IPS-18c (cell line): ENCODE measurements around the gene SLC25A26.

ENCODE experiments used
- H3K4me3 ChIP-seq: 2 replicates; pipeline ENCODE4 v1.7.0; 2013; ENCODE audit warnings: low read depth, mild to moderate bottlenecking, low read length, moderate library complexity; ENCODE audit not compliant: insufficient read depth
- H3K9me3 ChIP-seq: one replicate; pipeline ENCODE4 v1.6.1; 2013; ENCODE audit warnings: mild to moderate bottlenecking, low read length, moderate library complexity; ENCODE audit not compliant: control insufficient read depth, insufficient read depth

SLC25A26 gene

DNA sequence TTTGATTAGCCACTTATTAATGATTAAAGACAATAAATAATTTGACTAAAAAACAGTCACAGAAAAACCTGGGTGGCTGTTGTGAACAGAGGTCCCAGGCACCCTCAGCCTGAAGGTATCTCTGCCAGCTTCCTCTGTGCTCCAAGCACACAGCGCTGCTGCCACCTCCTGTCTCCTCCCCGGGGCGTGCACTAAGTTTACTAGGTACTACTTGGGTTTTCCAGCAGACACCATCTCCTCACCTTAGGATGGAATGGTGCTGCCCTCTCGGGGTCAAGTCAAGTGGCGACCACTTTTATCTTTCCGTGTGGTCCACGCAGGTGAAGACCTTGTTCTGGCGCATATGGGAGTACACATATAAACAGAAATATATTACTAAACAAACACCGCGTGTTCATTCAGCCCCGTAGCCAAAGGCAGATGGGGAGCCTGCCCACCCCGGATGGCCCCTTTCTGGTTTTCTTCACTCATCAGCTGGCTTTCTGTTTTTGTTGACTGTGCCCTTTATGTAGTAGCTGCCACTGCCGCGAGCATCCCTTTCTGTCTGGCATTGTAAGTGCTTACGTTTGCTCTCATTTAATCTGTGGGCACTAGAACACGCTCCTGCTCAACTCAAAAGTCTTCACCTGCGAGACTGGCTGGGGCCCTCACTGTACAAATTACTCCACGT is 152.0 kb downstream of the SLC25A26 start:
- H3K9me3 ChIP-seq = no peaks in the 10 kb centered on the region
- H3K4me3 ChIP-seq = no peak overlapping the region

DNA sequence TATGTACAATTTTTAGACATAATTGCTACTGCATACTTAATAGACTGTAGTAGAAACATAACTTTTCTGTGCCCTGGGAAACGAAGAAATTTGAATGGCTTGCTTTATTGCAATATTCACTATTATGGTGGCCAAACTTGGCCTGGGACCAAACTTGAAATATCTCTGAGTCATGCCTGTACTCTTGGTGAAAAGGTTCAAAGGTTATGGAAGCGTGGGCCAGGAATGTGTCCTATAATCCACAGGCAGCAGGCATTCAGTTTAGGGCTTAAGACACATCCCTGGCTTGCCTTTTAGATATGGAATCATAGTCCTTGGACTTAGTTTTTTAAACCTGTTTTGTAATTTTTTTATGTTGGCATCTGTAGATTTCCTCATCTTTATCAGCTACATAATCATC is 155.8 kb downstream of the SLC25A26 start:
- Histone ChIP-seq H3K9me3 (no peaks in the 10 kb centered on the region), H3K4me3 (no peak overlapping the region)

DNA sequence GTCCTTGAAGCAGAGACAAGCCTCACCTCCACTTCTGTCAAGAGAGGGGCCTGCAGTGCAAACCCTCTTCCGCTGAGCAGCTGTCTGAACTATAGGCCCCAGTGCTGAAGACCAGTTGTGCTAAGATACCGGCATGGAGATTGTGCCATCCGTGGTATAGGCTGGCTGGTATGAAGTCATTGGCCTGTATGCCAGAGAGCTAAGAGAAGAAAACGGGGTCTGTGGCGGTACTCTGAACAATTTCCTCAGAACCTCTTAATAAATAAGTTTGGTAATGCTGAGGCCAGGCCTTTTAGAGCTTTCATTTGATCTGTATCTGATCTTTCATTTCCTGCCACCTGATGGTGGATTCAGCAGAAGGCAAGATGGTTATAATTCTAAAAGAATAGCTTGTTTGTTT is 157.0 kb downstream of the SLC25A26 start:
- H3K9me3 ChIP-seq = no peaks in the 10 kb centered on the region
- no peak overlapping the region for H3K4me3 ChIP-seq

DNA sequence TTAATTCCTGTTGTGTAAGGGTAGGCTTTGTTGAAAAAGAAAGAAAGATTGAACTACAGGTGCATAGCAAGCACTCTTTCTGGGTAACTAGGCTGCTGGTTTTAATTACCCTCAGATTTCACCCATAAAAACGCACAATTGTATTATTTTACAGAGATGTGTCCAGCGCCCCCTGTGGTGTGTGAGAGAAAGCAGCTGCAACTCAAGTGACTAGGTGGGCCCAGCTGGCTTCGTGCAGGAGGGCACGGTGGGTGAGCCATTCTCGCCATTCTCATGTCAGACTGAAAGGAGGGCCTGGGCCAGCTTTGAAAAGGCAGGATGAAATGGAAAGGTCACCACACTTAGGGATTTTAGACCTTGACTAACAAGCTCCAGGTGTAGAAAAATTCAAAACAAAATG is 157.5 kb downstream of the SLC25A26 start:
- no peaks in the 10 kb centered on the region for H3K9me3 ChIP-seq

DNA sequence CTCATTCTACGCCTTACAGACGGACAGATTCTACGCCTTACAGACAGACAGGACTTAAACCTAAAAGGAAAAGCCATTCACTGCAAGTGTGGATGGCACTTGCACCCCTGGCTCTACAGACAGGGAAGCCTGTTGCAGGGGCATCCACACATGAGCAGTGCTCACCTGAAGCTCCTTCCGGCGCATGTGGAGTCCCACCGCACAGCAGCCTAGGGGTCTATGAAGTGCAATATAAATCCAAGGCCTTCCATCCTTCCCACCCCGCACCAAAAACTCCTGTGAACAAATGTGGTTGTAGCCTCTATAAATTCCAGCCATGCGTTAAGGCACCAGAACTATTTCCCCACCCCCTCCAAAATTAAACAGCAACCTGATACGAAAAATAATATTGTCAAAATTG is 158.8 kb downstream of the SLC25A26 start:
- H3K4me3 ChIP-seq = no peak overlapping the region
- no peaks in the 10 kb centered on the region for H3K9me3 ChIP-seq

More for the DNA sequence above, 157.5 kb downstream of the SLC25A26 start:
- H3K4me3 ChIP-seq = no peak overlapping the region

DNA sequence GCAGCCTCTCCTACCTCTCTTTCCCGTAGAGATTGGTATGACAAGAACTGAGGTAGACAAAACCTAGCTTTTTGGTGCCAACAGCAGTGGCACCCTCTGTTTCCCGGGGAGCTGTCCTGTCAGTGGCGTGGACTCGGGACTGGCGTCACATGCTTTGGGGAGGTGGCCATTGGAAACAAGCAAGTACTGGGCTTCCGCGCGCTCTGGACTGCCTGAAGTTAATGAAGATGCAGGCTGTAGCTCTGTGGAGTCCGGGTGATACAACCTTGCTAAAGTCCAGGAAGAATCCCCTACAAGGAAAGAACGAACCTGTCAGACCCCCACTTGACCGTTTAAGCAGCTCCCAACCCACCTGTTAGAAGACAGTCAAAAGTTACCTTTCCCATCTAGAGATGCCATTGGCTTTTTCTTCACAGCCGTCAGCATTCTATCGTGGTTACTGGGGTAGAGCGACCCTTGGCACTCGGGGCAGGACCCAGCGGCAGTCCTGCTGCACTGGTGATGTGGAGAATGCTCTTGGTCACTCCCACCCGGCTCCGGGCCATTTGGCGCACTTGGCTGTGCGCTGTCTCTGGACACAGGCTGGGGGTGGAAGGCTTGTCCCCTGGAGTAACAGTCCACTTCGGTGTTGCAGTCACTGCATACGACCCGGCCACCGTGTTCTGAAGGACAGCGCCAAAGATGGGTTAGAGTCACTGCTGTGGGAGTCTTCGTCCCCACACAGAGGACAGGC is 159.6 kb downstream of the SLC25A26 start:
- Histone ChIP-seq H3K9me3 (no peaks in the 10 kb centered on the region), H3K4me3 (no peak overlapping the region)

DNA sequence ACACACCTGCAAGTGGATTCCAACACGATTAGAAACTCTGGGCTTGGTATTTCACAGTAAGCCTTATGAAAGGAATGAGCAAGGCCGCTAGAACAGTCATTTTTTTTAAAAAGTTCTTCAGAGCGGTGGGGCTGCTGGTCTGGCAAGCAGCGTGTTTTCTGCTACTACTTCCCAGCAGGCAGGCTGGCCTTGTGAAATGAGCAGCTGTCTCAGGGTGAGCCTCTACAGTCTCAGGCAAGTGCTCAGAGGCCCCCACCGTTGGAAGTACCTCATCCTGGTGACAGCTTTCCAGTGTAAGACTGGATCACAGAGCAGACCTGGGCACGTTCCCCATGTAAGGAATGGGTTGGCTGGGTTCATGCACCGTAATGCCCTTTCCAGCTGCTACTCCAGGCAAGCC is 160.8 kb downstream of the SLC25A26 start:
- Histone ChIP-seq H3K9me3 (no peaks in the 10 kb centered on the region), H3K4me3 (no peak overlapping the region)

DNA sequence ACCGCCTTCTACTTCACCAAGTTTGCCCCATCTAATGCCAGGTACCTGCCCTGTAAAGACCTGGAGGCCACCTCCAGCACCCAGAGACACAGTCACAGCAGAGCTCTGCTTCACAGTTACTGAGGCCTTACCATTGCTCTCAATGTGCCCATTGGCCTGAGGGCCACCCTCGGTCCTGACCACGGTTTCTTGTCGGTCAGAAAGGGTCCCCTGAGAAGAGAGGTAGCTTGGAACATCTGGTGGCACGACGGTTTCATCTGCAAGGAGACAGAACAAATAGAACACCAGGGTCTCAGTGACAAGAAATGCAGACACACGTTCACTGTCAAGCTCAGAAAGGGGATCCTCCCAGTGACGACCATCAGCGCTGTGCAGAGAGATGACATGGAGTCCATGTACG is 161.3 kb downstream of the SLC25A26 start:
- Histone ChIP-seq H3K4me3 (no peak overlapping the region), H3K9me3 (no peaks in the 10 kb centered on the region)

DNA sequence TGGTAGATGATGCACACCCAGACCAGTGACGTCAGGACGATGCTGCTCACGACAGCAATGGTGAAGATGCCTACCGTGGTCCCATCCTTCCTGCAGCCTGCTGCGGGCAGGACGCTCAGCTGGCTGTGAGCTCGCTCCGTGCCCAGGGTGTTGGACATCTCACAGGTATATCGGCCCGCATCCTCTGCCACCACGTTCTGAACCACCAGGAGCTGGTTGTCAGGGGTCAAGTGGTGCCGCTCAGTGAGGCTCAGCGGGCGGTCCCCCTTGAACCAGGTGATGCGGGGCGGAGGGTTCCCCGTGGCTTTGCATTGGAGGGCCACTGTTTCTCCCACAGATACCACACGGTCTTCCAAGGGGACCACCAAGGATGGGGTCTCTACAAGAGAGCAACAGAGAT is 162.2 kb downstream of the SLC25A26 start:
- no peaks in the 10 kb centered on the region for H3K9me3 ChIP-seq
- H3K4me3 ChIP-seq = no peak overlapping the region

DNA sequence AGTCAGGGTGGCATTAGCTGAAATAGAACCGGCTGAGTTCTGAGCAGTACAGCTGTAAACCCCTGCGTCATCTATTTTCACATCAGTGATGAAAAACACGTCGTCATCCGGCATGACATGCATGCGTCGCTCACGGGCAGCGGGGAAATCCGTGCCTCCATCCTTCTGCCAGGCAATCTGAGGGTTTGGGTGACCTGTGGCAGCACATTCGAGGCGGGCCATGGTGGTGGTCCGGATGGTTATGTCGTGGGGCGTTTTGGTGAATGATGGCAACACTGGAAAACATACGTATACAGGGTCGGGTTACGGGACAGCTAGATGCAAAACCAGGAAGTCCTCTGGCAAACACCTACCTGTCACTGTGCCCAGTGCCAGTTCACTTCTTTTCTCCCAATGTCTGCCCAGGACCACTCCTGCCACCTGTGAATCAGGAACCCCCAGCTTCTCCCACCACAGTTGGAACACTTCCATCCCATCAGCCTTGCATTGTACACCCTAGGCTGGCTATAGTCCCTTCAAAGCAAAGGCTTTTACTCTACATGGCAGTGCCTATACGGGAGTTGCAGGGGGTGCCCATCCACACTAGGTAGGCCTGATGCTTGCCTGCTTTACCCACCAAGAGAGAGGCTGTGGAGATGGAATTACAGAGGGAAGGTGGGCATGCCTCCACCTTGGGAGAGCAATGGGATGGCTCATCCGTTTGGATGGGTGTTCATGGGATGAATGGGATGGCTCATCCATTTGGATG is 163.4 kb downstream of the SLC25A26 start:
- Histone ChIP-seq H3K9me3 (no peaks in the 10 kb centered on the region), H3K4me3 (no peak overlapping the region)

DNA sequence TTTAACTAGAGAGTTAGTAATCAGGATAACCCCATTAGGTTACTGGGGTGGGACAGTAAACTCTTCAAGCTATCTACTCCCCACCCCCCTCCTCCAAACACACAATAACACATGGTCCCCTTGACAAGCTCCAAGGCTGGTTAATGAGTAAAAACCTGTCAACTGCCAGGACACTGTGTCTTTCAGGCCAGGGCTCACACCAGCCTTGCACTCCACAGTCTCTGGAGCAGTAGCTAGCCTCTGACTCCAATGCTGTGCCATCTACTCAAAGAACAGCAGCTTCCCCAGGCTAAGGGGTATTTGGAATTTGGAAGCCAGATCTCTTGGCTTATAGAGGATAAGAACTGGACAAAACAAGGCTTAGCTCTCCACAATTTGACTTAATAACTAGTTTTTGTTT is 164.3 kb downstream of the SLC25A26 start:
- no peak overlapping the region for H3K4me3 ChIP-seq
- no peaks in the 10 kb centered on the region for H3K9me3 ChIP-seq

DNA sequence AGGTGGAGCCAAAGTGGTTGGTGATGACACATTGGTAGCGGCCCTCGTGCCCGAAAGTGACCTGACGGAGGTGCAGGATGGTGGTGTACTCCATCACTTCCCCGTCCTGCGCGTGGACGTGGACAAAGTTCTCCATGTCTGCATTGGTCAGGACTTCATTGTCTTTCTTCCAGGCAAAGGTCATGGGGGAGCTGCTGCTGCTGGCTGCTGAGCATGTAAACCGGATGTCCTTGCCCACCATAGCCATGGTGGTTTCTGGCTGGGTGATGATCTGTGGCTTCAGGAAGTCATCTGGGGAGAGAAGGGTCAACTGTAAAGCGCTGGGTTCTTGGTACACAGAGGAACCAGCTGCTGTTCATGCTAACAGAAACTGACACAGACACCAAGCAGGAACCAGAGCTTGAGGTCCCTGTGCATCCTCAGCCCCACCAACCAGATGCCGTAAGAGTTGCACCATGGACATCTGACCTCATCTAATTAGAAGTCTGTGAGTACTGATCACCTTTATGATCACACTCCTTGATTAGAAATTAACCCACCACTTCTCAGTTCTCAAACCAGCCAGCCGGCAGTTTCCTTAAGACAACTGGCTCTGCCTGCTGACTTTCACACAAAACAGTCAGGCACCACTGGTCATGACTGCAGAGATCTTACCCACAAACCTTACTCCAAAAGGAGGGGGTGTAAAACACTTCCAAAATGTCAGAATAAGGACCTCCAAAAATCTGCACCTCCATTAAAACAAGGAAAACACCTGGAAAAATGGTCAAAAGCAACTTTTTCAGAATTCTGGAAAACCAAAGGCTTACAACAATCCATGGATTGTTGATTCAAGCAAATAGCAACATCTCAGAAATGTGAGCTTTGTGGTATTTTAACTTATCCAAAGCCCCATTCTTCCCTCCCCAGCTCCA is 165.5 kb downstream of the SLC25A26 start:
- H3K4me3 ChIP-seq = no peak overlapping the region
- no peaks in the 10 kb centered on the region for H3K9me3 ChIP-seq

DNA sequence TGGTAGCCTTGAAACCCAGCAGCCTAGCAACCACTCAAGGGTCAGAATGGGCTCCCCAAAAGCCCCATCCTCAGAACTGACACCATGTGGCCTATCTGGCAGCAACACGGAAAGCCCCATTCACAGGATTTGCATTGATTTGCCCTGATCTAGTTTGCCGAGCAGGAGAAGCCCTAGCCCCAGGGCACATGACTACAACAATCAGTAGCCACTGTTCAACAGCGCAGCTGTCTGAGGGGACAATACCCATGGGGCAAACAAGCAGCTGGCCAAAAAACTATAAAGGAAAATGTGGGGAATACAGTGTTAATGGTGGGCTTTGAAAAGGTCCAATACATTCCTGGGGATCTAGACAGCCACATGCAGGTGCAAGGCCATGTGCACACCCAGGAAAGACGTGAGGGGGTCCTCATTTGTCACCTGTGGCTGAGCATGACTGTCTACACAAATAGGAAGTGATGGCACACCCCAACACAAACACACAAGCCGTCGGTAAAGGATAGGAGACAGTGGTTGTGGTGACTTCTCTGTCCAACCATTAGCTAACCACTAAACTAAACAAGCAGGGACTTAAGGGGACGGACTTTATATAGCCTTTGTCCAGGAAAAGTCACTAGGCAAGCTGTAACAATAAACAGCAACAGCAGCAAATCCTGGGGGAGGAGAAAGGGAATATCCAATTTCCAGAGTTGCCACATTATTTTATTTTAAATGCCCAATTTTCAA is 166.3 kb downstream of the SLC25A26 start:
- Histone ChIP-seq H3K9me3 (no peaks in the 10 kb centered on the region), H3K4me3 (no peak overlapping the region)

DNA sequence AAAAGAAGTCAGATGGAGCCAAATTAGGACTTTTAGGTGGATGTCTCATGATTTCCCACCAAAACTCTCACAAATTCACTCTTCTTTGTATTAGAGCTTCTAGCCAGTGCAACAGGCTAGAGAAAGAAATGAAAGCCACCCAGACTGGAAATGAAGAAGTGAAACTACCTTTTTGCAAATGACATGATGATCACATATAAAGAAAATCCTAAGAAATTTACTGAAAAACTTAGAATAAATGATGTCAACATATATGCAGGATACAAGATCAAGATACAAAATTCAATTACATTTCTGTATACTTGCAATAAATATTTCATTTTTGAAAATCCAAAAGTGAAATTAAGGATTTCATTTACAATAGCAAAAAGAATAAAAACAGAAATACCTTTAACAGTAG is 169.2 kb downstream of the SLC25A26 start:
- H3K9me3 ChIP-seq = no peaks in the 10 kb centered on the region
- H3K4me3 ChIP-seq = no peak overlapping the region

DNA sequence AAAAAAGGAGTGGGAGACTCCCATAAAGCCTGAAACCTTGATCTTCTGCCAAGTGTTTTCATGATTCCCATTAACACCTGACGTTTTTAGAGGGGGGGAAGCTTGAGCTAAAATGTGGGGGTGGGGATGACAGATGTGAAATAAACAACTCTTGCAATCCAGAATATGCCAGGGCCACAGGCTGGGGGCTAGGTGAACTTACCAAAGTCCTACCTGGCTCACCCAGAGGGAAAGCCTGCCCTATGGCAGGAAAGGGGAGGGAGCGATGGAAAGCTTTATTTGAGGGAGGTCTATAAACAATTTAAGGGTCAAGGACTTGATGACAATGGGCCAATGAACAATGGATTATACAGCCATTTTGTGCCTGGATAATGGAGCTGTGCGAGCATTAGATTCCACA is 171.7 kb downstream of the SLC25A26 start:
- no peaks in the 10 kb centered on the region for H3K9me3 ChIP-seq

DNA sequence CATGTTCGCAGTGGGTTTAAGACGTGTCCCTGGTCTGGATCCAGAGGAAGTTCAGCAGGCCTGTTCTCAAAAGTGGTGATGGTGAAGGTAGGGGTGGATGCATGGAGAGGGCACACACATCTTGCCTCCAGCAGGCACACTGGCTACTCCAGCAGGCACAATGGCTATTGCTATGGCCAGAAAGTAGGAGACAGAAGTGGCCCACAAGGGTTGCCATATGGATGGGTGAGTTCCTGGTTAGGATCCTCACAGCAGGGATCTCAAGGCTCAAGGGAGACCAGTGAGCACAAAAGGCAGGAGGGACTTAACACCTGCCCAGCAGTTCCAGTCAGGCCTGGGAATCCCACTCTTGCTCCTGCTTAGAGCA is 172.1 kb downstream of the SLC25A26 start:
- H3K4me3 ChIP-seq = no peak overlapping the region
- no peaks in the 10 kb centered on the region for H3K9me3 ChIP-seq

More for the DNA sequence above, 171.7 kb downstream of the SLC25A26 start:
- H3K4me3 ChIP-seq = no peak overlapping the region
